SK-N-SH (cell line): Measurements from ENCODE around the gene PLEKHG1. TPM values are rescaled to one million over a fixed set of nuclear protein-coding genes. Genes with fewer than 3 reads are reported as not detected.

Experiments used
- CTCF ChIA-PET: fragments of 300-600, 350-600 bp; formaldehyde crosslinking; extraction: SDS; loops from one replicate; lab custom pipeline; 2021; lab: Yijun Ruan, JAX
- POLR2A ChIA-PET: fragments of 350-600 bp; sonication (Branson Sonifier 250); formaldehyde crosslinking; extraction: SDS; loops from one replicate; lab custom pipeline; 2020; ENCODE audit warnings: antibody characterized with exemption, inconsistent platforms; lab: Yijun Ruan, JAX
- DNase-seq: peaks from one replicate; pipeline ENCODE4 v3.0.0; 2012
- H2AFZ ChIP-seq: fragments of 200-600 bp; sonication (generic); 2 replicates; pipeline ENCODE4 v1.8.1; 2016; ENCODE audit warnings: antibody characterized with exemption, mild to moderate bottlenecking, low read depth
- H3F3A ChIP-seq: fragments of 200-600 bp; sonication (generic); replicated peaks from 2 replicates; pipeline ENCODE3; 2016; ENCODE audit warnings: antibody characterized with exemption, mild to moderate bottlenecking; ENCODE audit not compliant: insufficient read depth
- H3K27ac ChIP-seq, 2 experiments: fragments of 200-500 bp in 1 of 2; fragments of 200-600 bp in 1 of 2; sonication (Bioruptor generic) in 1 of 2; sonication (generic), shearing (Covaris generic) in 1 of 2; 2 replicates each; pipeline versions ENCODE4 v1.5.1 to v1.6.1; 2014 to 2016; ENCODE audit warnings: low read depth in 2 of 2, inconsistent platforms in 1 of 2, low read length in 1 of 2, mild to moderate bottlenecking in 1 of 2, mixed read lengths in 1 of 2
- H3K27me3 ChIP-seq: fragments of 200-600 bp; sonication (generic), shearing (Covaris generic); 2 replicates; pipeline ENCODE4 v1.6.1; 2016; ENCODE audit warnings: mixed run types; ENCODE audit not compliant: insufficient read depth
- H3K36me3 ChIP-seq, 2 experiments: fragments of 200-500 bp in 1 of 2; fragments of 200-600 bp in 1 of 2; sonication (Bioruptor generic) in 1 of 2; sonication (generic) in 1 of 2; replicated peaks in 1 of 2; 2 replicates each; pipeline versions ENCODE3 to v1.5.1; 2014 to 2016; ENCODE audit warnings: low read length in 1 of 2, mild to moderate bottlenecking in 1 of 2; ENCODE audit not compliant: insufficient read depth in 2 of 2, control insufficient read depth in 1 of 2
- H3K4me1 ChIP-seq, 2 experiments: fragments of 200-500 bp in 1 of 2; fragments of 200-600 bp in 1 of 2; sonication (Bioruptor generic) in 1 of 2; sonication (generic), shearing (Covaris generic) in 1 of 2; 2 replicates each; pipeline versions ENCODE4 v1.5.1 to v1.6.1; 2014 to 2016; ENCODE audit warnings: low read depth in 1 of 2, low read length in 1 of 2, mixed run types in 1 of 2; ENCODE audit not compliant: insufficient read depth in 2 of 2, control insufficient read depth in 1 of 2
- H3K4me2 ChIP-seq: fragments of 200-600 bp; sonication (generic), shearing (Covaris generic); 2 replicates; pipeline ENCODE4 v1.6.1; 2017; ENCODE audit warnings: mixed run types
- H3K4me3 ChIP-seq, 2 experiments: fragments of 200-500 bp in 1 of 2; fragments of 200-600 bp in 1 of 2; sonication (Bioruptor generic) in 1 of 2; sonication (generic), shearing (Covaris generic) in 1 of 2; 2 replicates each; pipeline versions ENCODE4 v1.5.1 to v1.8.1; 2014 to 2016; ENCODE audit warnings: low read depth in 2 of 2, inconsistent platforms in 1 of 2, low read length in 1 of 2, mild to moderate bottlenecking in 1 of 2, mixed read lengths in 1 of 2, moderate library complexity in 1 of 2
- H3K79me2 ChIP-seq: fragments of 200-600 bp; sonication (generic); 2 replicates; pipeline ENCODE4 v1.8.1; 2017; ENCODE audit warnings: mild to moderate bottlenecking; ENCODE audit not compliant: insufficient read depth
- H3K9ac ChIP-seq: fragments of 200-600 bp; sonication (generic); 2 replicates; pipeline ENCODE4 v1.6.1; 2017; ENCODE audit warnings: mixed run types
- H3K9me2 ChIP-seq: fragments of 200-600 bp; sonication (generic); 2 replicates; pipeline ENCODE4 v1.6.1; 2017; ENCODE audit warnings: mixed run types
- H3K9me3 ChIP-seq: fragments of 200-600 bp; sonication (generic); 2 replicates; pipeline ENCODE4 v1.6.1; 2017; ENCODE audit warnings: mixed run types, mild to moderate bottlenecking, moderate library complexity
- H4K20me1 ChIP-seq: fragments of 200-600 bp; sonication (generic); 2 replicates; pipeline ENCODE4 v1.6.1; 2017; ENCODE audit warnings: mild to moderate bottlenecking, mixed run types; ENCODE audit not compliant: insufficient read depth
- FOXM1 ChIP-seq: IDR thresholded peaks from 2 replicates; pipeline ENCODE4 v1.4.0; 2012; ENCODE audit warnings: low read depth, mild to moderate bottlenecking
- GABPA ChIP-seq: IDR thresholded peaks from 2 replicates; pipeline ENCODE4 v1.4.0; 2012; ENCODE audit warnings: low read depth, mild to moderate bottlenecking
- IRF3 ChIP-seq: fragments of 150-350 bp; IDR thresholded peaks from 2 replicates; pipeline ENCODE4 v1.6.1; 2016; ENCODE audit warnings: mild to moderate bottlenecking, low read depth, low read length
- MAX ChIP-seq: IDR thresholded peaks from 2 replicates; pipeline ENCODE4 v1.4.0; 2012; ENCODE audit warnings: low read depth
- MXI1 ChIP-seq: IDR thresholded peaks from 2 replicates; pipeline ENCODE4 v1.6.1; 2012; ENCODE audit warnings: mild to moderate bottlenecking, low read depth, low read length, improper control_type of control experiment
- NRF1 ChIP-seq: IDR thresholded peaks from 2 replicates; pipeline ENCODE4 v1.6.1; 2012; ENCODE audit warnings: low read depth, mild to moderate bottlenecking, low read length
- POLR2AphosphoS5 ChIP-seq: IDR thresholded peaks from 2 replicates; pipeline ENCODE4 v1.6.1; 2012; ENCODE audit warnings: low read depth, low read length
- RFX5 ChIP-seq: IDR thresholded peaks from 2 replicates; pipeline ENCODE4 v1.6.1; 2012; ENCODE audit warnings: mild to moderate bottlenecking, improper control_type of control experiment, low read length
- SMC3 ChIP-seq: IDR thresholded peaks from 2 replicates; pipeline ENCODE4 v1.6.1; 2012; ENCODE audit warnings: low read depth, low read length, improper control_type of control experiment
- TCF12 ChIP-seq: IDR thresholded peaks from 2 replicates; pipeline ENCODE4 v1.4.0; 2012
- TEAD4 ChIP-seq: IDR thresholded peaks from 2 replicates; pipeline ENCODE4 v1.4.0; 2012; ENCODE audit warnings: mild to moderate bottlenecking, borderline replicate concordance; ENCODE audit not compliant: insufficient read depth
- USF1 ChIP-seq: IDR thresholded peaks from 2 replicates; pipeline ENCODE4 v1.4.0; 2012; ENCODE audit warnings: low read depth, borderline replicate concordance
- YY1 ChIP-seq: IDR thresholded peaks from 2 replicates; pipeline ENCODE4 v1.4.0; 2012; ENCODE audit warnings: low read depth, mild to moderate bottlenecking
- WGBS: methylation state at CpG from one replicate; pipeline ENCODE4 v1.1.6; 2017; ENCODE audit warnings: low lambda C conversion rate; 5-methylcytosine and 5-hydroxymethylcytosine counted together
- polyA plus RNA-seq, 3 experiments: library from polyadenylated mRNA; depleted of rRNA; stranded (reverse); fragments of >200 nt; gene quantifications; 2 replicates each; pipeline ENCODE4 v1.2.3, GENCODE V29; 2012
- TF ChIP-seq, protein P1 (sequence below): IDR thresholded peaks from 2 replicates; pipeline ENCODE4; 2012
- TF ChIP-seq, protein P2 (sequence below): fragments of 200-600 bp; sonication (generic); IDR thresholded peaks from 2 replicates; pipeline ENCODE4 v1.6.1; 2017; ENCODE audit warnings: antibody characterized with exemption, mild to moderate bottlenecking, moderate library complexity

The PLEKHG1 gene
- polyA plus RNA-seq, 1 of the 3 experiments (the other 2 are of a cell fraction), result 0.02 TPM

- H3K4me1 ChIP-seq, result no peaks in the 10 kb centered on the region
- no peaks in the 10 kb centered on the region for H3K9me3 ChIP-seq
- H3F3A ChIP-seq, result no peaks in the 10 kb centered on the region
- no peak overlapping the region for H3K9ac ChIP-seq
- H4K20me1 ChIP-seq, result no peaks in the 10 kb centered on the region
- H3K4me2 ChIP-seq, result no peak overlapping the region
- H3K79me2 ChIP-seq, result no peaks in the 10 kb centered on the region
- no peak for TF ChIP-seq TEAD4
- TF ChIP-seq, protein P1, sequence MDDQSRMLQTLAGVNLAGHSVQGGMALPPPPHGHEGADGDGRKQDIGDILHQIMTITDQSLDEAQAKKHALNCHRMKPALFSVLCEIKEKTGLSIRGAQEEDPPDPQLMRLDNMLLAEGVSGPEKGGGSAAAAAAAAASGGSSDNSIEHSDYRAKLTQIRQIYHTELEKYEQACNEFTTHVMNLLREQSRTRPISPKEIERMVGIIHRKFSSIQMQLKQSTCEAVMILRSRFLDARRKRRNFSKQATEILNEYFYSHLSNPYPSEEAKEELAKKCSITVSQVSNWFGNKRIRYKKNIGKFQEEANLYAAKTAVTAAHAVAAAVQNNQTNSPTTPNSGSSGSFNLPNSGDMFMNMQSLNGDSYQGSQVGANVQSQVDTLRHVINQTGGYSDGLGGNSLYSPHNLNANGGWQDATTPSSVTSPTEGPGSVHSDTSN, result no peak
- no peak for TF ChIP-seq NRF1
- no peak for TF ChIP-seq FOXM1
- no peak for TF ChIP-seq POLR2AphosphoS5
- TF ChIP-seq RFX5, result no peak
- no peak for TF ChIP-seq YY1
- TF ChIP-seq USF1, result no peak
- TF ChIP-seq SMC3, result no peak
- no peak for TF ChIP-seq MAX
- TF ChIP-seq GABPA, result no peak
- no peak for TF ChIP-seq IRF3
- TF ChIP-seq, protein P2, sequence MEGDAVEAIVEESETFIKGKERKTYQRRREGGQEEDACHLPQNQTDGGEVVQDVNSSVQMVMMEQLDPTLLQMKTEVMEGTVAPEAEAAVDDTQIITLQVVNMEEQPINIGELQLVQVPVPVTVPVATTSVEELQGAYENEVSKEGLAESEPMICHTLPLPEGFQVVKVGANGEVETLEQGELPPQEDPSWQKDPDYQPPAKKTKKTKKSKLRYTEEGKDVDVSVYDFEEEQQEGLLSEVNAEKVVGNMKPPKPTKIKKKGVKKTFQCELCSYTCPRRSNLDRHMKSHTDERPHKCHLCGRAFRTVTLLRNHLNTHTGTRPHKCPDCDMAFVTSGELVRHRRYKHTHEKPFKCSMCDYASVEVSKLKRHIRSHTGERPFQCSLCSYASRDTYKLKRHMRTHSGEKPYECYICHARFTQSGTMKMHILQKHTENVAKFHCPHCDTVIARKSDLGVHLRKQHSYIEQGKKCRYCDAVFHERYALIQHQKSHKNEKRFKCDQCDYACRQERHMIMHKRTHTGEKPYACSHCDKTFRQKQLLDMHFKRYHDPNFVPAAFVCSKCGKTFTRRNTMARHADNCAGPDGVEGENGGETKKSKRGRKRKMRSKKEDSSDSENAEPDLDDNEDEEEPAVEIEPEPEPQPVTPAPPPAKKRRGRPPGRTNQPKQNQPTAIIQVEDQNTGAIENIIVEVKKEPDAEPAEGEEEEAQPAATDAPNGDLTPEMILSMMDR, result no peak
- TF ChIP-seq MXI1, result no peak
- TF ChIP-seq TCF12, result no peak
- no peak overlapping the region for H3K4me3 ChIP-seq
- CTCF ChIA-PET, result no interaction called here
- DNase-seq, result no peak
- H3K27me3 ChIP-seq, result no peaks in the 10 kb centered on the region
- no peaks in the 10 kb centered on the region for H3K9me2 ChIP-seq
- 7% methylated on average over 3 of the region's 10 CpGs for WGBS
- POLR2A ChIA-PET, result no interaction called here
- no peak overlapping the region for H3K27ac ChIP-seq
- no peak overlapping the region for H2AFZ ChIP-seq
- no peaks in the 10 kb centered on the region for H3K36me3 ChIP-seq
Observed at GRCh38 chr6:150573041-150573681, 26.5 kb upstream of the PLEKHG1 start.
